Activated CD4-positive, alpha-beta T cell treated with anti-CD3 and anti-CD28 coated beads for 24 hours (primary cell): ENCODE data around the gene ZNF184.

Source experiments
- DNase-seq, 2 donors: peaks; one replicate each; pipeline ENCODE4 v3.0.0-alpha.2; 2020; ENCODE audit warnings: low read depth in 2 of 2

ZNF184 gene

DNA sequence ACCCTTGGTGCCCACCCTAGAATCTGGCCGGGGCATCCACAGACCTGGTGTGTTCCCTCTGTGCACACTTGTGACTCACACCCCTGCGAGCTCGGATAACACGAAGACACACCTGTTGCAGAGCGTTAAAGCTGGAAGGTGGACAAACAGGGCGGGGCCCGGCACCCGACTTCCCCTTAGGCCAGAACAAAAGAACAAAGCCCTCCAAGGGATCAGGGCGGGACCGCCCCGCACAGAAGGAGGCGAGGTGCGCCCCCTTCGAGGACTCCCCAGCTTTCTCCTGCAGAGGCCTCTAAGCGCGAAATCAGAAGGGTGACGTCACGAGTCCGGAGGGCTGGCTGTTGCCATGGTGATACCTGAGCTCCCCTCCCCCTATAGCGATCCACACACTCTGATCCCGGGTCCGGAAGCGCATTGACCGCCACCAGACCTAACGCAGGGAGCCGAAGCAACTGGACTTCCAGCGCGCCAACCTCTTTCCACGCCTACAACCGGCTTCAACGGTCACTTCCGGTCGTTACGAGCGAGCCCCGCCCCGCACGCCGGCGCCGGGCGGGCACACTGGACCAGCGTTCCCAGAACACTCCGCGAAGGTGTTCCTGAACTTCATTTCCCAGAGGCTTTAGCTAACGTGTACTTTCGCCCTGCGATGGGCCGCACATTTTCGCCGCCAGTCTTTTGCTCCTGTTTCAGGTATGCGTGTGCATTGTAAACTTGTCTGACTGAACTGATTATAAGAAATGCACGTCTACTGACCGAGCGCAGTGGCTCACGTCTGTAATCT is at the start of gene ZNF184:
Gene ZNF184 (minus strand): TSS at position 489 of the 784 bp plus-strand sequence. CDS start 811 bp downstream, outside the sequence.
- DNase-seq = peak; percentile 68 to 70

DNA sequence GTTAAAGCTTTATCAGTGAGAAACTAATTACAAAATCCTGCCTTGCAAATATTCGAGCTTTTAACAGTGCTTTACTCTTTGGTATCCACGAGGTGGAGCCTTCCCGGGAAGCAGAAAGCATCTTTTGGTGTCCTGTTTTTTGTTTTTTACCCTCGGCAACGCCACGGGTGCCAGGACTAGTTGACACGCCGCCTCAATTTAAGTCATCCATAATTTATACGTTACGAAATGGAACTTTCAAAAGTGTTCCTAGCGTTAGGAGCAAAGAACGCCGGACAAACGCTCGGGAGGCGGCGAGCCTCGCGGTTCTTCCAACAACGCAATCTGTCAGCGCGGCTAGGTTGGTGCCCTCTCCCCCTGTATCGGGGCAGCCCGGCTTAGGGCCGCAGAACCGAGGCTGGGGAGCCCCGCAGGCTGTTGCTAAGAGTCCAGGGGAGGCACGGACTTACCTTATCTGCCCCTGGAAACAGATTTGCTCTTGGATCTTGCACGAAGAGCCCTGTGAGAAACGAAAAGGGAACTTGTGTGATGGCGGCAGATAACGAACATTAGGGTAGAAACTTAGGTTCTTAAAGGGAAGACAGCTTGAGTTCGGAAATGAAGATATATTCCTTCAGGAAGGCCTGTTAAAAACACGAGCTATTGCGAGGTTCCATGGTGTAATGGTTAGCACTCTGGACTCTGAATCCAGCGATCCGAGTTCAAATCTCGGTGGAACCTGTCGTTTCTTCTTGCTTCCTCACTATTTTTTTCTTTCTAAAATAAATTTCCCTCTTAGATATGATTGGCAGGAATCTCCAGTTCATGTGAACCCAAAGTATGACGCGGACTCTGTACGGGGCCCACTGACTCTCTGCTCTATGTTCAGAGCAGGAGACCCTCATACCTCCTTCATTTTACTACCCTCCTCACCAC is 46.2 kb upstream of the ZNF184 start:
- DNase-seq = peak; percentile 55 to 66

DNA sequence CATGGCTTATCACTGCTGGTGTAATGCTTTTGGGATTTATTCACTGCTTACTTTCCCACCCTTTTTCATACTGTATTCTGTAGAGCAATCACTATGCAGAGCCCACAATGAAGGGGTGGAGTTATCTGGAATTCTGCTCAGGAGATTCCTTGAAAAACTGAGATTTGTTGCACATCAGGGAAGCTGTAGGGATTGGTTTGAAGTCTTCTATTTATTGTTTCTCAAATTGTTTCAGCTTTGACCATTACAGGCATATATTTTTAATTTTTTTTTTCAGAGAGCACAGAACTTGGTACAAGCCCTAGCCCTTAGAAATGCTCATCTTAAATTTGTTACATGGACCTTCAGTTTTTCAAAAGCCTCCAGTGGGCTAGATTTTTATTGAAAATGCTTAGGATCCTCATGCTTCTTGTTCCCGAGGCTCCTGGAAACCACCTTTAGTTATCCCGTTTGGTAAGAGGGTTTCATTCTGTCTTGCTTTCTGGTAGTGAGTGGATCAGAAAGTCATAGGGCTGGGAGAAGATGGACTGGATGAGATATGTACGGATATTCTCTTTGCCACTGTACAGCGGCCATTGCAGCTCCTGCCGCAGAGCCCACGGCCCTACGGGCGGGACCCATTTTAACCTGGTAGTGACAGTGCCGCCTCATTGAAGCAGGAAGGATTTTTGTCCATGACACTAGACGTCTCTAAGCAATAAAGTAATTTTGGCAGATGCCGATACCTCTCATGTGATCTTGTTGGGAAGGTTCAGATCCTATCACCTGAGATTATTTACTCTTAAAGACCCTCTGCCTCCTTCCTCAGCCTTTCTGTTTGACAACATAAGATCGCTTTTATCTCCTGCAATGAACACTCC is 45.3 kb upstream of the ZNF184 start:
- DNase-seq = no peak

DNA sequence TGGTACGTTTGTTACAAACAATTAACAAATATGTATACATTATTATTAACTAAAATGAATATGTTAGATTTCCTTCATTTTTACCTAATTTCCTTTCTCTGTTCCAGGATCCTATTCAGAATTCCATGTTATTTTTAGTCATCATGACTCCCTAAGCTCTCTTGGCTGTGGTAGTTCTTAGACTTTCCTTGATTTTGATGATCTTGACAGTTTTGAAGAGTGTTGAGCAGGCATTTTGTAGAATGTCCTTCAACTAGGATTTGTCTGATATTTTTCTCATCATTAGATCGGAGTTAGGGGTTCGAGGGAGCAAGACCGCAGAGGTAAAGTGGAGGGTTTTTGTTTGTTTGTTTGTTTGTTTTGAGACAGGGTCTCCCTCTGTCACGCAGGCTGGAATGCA is 44.3 kb upstream of the ZNF184 start:
- DNase-seq = no peak

DNA sequence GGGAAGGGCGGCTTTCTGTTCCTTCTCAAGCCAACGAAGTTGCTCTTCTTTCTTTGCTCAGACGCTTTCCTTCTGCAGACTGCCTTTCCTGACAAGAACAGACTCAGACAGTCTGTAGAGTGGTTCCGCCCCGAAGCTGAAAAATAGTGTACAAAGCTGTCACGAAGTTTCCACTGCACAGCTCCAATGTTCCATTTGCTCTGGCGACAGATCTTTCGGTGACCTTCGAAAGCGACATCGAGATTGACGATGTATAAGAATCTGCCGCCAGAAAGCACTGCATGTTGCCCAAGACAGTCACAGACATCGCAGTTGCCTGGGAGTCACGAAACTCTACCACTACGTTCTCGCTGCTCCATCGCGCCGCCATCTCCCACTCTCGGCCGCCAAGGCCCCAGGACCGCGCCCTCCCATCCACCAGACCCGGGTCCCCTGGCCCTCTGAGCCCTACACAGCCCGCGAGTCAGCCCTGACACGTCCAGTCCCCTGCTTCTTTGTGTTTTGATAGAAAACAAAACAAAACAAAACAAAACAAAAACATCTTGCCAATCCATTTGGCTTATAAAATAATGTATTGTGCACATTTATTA is 42.1 kb upstream of the ZNF184 start:
- DNase-seq = no peak

DNA sequence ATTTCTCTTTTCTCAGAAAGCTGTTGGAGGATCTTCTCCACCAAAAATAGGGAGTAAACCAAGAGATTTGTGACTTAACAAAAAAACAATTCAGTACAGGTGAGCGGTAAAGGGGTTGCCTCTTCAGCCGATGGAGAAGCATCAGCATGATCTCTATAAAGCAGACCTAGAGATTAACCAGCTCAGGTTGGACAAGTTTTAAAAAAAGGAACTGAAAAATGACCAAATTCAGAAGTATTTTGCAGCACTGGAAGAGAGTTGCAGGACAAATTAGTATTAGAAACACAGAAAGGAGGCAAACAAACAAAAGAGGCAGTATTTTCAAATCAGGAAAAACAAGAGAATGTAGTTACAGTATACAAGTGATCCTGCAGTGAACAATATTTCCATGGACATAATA is 39.6 kb upstream of the ZNF184 start:
- DNase-seq = no peak

DNA sequence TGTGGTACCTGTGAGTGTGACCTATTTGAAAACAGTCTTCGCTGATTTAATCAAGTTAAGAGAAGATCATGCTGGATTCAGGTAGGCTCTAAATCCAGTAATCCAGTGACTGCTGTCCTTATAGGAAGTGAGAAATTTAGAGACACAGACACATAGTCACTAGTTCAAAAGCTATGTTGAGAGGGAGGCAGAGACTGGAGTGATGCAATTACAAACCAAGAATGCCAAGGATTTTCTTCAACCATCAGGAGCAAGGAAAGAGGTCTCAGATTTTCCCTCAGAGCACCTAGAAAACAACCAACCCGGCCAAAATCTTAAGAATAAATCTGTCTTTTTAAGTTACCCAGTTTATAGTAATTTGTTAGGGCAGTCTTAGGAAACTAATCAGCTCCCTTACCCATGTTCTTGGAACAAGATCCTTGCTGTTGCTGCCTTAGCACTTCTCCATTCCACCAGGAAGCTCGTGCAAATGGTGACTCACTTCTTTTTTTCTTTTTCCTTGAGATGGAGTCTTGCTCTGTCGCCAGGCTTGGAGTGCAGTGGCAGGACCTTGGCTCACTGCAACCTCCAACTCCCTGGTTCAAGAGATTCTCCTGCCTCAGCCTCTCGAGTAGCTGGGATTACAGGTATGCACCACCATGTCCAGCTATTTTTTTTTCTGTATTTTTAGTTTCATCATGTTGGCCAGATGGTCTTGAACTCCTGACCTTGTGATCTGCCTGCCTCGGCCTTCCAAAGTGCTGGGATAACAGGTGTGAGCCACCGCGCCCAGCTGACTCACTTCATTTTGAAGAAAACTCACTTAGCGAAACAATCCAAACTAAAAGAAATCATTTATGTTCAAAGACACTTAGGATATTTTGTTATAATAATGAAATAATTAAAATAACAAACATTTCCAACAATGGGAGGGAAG is 34.4 kb upstream of the ZNF184 start:
- DNase-seq = no peak

DNA sequence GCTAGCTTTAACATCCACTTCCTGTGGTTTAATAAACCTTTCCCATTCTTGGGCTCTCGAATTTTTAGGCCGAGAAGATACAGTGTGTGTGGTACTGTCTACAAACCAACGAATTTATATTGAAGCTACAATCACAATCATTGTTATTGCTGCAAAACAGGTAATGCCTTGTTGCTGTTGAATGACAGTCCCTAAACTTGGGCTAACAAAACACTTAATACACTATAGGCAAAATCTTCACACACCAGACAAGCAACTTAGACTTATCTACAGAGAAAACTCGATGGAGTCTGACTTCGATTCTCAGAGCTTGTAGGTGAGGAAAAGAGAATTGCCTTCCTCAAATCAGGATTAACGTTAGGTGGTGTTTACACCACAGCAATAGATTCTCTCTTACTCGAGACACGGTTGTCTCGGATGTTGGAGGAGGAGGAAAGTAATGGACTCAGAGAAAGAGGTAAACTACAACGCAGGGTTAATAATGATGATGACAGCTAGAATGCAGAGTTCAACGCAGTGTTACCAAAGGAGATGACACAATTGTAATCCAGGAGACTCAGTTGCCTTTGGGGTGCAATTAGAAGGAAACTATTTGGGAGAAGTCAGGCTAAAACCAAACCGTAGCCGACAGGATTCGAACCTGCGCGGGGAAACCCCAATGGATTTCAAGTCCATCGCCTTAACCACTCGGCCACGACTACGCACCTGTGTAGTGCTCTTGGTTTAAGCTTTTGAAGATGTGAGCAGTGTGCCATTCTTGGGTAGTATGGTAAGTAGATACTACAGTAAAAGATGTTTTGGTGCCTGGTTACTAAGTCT is 32.5 kb upstream of the ZNF184 start:
- peak; percentile 22 to 35 for DNase-seq

DNA sequence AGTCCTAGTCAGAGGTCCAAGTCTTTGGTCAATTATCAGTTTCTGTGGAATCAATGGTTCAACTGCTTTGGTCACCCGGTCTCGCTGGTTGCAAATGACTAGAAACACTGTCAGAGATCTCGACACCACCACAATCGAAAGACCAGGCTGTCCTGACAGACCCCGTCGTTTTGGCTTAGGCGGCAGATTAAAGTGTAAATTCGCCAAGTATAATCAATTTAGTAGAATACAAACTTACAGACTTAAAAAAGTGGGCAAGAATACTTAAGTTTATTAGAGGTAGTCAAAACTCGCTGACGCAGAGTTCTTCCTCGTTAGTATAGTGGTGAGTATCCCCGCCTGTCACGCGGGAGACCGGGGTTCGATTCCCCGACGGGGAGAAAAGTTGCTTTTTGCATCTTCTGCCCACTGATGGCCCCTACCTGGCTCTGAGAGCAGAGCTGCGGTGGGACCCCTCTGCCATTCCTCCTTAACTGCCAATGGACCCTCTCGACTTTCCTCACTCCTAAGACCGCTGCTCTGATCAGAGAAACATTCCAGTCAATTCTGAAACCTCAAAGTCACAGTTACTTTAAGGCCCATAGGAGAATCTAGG is 30.6 kb upstream of the ZNF184 start:
- DNase-seq = peak; percentile 77 to 81

DNA sequence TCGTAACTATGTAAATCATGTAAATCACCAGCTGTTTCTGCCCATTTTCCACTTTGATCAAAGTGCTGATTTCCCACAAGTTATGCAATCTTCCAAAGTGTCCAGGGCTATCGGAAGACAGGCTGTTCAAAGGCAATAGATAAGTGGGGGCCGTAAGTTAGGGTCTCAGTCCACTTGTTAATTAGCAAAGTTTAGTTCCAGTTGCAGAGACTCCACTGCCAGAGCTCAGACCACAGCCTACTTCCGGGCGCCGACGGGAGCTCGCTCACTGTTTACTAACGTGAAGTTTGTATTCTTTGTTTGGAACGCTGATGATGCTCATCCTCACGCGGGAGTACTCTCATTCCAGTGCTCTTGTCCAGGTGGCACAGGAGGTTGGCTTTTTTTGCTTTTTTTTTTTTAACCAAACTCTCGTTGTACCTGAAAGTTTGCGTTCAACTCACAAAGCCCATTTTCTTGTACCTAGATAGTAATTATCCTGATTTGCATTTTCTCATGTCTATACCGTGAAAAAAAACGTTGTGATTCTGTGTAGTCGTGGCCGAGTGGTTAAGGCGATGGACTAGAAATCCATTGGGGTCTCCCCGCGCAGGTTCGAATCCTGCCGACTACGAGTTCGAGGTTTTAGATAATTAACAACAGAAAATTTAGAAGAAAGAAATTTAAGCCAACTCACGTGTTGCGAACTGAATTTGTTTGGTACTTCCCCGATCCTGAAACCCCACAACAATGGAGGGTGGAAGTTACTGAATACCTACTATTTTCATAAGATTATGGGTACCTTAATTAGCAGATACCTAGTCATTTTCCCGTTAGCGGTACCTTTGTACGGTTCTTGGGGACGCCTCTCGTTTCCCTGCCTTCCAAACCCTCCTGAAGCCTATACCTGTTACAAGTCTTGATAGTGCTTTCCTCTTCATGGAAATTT is 29.9 kb upstream of the ZNF184 start:
- DNase-seq = peak; percentile 70 to 76

DNA sequence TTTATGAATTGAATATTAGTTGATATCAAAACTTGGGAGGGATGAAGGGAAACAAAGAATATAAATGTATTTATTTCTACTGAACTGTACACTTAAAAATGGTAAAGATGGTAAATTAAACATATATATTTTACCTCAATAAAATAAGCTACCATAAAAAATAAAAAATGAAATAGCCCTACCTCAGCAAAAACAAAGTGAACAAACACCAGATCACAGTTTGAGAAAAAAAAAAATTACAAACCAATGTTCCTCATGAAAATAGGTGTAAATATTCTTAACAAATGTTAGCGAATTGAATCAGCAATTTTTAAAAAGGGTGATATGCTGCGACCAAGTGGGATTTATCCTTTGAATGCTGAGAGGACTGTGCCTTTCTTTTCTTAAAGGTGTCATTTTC is 28.3 kb upstream of the ZNF184 start:
- DNase-seq = no peak

DNA sequence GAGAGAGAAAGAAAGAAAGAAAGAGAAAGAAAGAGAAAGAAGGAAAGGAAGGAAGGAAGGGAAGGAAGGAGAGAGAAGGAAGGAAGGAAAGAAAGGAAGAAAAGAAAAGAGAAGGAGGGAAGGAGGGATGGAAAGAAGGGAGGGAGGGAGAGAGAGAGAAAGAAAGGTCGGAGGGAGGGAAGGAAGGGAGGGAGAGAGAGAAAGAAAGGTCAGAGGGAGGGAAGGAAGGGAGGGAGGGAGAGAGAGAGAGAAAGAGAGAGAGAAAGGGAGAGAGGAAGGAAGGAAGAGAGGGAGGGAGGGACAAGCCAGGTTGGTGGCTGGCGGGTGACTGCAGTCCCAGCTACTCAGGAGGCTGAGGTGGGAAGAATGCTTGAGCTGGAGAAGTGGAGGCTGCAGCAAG is 27.3 kb upstream of the ZNF184 start:
- no peak for DNase-seq

DNA sequence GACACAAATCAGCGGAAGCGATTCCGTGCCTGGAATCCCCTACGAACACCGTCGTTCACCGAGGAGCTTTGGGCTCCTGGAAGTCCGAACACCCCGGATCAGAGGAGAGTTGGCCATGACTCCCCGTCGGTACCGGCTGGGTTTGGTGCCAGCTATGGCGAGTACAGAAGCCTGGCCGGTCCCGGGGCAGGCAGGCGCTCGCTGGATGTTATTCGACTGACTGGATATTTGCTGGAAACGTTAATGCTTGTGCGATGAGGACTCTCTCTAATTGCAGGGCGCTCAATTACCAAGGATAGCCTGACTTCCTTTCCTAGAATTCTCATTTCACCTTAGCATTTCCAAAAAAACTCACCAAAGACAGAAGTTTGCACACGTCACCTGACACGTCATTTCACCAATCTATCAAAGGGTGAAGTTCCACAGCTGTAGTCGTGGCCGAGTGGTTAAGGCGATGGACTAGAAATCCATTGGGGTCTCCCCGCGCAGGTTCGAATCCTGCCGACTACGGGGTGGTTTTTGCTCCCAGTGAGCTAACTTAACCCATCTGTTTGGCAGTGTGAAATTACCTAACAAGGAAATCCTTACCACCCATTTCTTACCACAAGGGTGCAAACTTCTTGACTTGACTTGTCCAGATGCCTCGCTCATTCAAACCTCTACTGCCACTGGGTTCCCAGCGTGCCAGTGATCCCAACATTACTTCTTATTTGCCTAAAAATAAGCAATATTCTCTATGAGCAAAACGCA is 22.7 kb upstream of the ZNF184 start:
- DNase-seq = peak; percentile 59 to 75

DNA sequence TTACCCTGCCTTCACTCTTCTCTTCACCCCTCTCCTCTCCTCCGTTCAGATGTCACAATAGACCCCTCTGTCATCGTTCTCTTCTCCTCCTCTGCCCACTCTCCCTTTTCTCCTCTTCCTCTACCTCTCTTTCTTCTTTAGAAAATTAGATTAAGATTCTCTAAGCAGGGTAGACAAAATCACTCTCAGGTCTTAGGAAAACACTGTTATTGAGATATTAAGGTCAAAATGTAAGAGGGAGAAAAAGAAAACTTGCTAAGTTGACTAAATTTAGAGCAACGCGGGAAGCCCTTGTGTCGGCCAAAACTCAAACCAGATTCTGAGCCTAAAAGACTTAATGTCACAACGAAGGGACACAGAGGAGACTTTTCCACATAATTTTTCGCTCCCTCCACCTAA is 22.1 kb upstream of the ZNF184 start:
- DNase-seq = no peak

DNA sequence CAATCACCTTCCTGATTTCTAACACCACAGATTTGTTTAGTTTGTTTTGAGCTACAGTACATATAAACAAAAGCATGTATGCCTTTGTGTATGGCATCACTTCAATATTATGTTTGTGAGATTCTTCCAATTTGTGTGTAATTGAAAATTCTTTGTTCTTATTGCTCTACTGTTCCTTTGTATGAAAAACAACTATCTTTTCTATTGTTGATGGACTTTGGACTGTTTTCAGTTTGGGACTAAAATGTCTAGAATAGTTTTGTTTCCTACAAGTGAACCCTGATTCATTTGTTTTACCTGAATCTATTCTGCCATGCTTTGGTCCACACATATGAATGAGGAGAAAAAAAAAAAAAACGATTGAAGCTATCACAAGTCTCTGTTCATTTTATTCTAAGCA is 21.2 kb upstream of the ZNF184 start:
- DNase-seq = no peak

DNA sequence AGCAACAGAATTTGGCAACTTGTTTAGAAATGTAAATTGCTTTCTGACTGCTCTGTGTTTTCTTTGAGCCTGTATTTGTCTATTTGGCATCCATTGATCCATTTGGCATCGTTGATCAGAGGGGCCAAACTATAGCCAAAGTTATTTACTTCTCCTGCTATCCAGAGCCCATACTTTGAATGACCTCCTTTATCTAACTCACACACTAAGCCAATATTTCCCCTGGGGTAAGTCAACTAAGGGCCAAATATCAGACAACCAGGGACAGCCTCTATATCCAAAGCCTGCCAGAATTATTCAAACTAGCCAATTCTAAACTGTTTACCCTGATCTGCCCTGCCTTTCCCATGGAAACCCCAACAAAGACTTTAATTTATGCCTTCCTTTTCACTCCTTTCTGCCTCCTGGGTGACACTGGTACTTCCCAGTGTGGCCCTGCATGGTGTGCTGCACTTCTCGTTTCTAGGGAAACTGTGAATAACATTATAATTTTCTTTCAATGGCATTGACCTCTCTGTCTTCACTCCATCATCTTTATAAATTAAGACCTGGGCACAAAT is 19.8 kb upstream of the ZNF184 start:
- DNase-seq = no peak
